Measurements from ENCODE around the gene ITGB7.

ITGB7 gene

GRCh38 chr12:53207042-53207441 lies at the start of gene ITGB7:
ITGB7 (minus strand) TSS chr12:53207251; CDS start chr12:53200443, 6,808 bp downstream.
- in situ Hi-C loops (cut with MboI; ENCODE audit: low sequenced_read_pairs), result no loop called here

GRCh38 chr12:53255996-53256395 lies 48.9 kb upstream of the ITGB7 start:
- in situ Hi-C loops (cut with MboI; ENCODE audit: low sequenced_read_pairs), result no loop called here

GRCh38 chr12:53254816-53255545 lies 47.9 kb upstream of the ITGB7 start:
- in situ Hi-C loops (cut with MboI; ENCODE audit: low sequenced_read_pairs), result no loop called here

- in situ Hi-C loops (cut with MboI; ENCODE audit: low sequenced_read_pairs), result no loop called here
These were observed 46.2 kb upstream of the ITGB7 start for GRCh38 chr12:53253298-53253697.

- in situ Hi-C loops (cut with MboI; ENCODE audit: low sequenced_read_pairs), result no loop called here
These were observed 45.4 kb upstream of the ITGB7 start for GRCh38 chr12:53252349-53252916.

GRCh38 chr12:53251477-53252348 lies 44.7 kb upstream of the ITGB7 start:
- in situ Hi-C loops (cut with MboI; ENCODE audit: low sequenced_read_pairs), result no loop called here

- in situ Hi-C loops (cut with MboI; ENCODE audit: low sequenced_read_pairs), result no loop called here
These were observed 38.2 kb upstream of the ITGB7 start for GRCh38 chr12:53245286-53245685.

- in situ Hi-C loops (cut with MboI; ENCODE audit: low sequenced_read_pairs), result no loop called here
These were observed 37.3 kb upstream of the ITGB7 start for GRCh38 chr12:53244337-53244736.

- in situ Hi-C loops (cut with MboI; ENCODE audit: low sequenced_read_pairs), result no loop called here
These were observed 34.8 kb upstream of the ITGB7 start for GRCh38 chr12:53241623-53242412.

- in situ Hi-C loops (cut with MboI; ENCODE audit: low sequenced_read_pairs), result no loop called here
These were observed 32.7 kb upstream of the ITGB7 start for GRCh38 chr12:53239643-53240258.

- in situ Hi-C loops (cut with MboI; ENCODE audit: low sequenced_read_pairs), result no loop called here
These were observed 29.5 kb upstream of the ITGB7 start for GRCh38 chr12:53236443-53237111.

- in situ Hi-C loops (cut with MboI; ENCODE audit: low sequenced_read_pairs), result no loop called here
These were observed 28.8 kb upstream of the ITGB7 start for GRCh38 chr12:53235742-53236442.

- in situ Hi-C loops (cut with MboI; ENCODE audit: low sequenced_read_pairs), result no loop called here
These were observed 28.1 kb upstream of the ITGB7 start for GRCh38 chr12:53235164-53235563.

GRCh38 chr12:53234271-53234914 lies 27.3 kb upstream of the ITGB7 start:
- in situ Hi-C loops (cut with MboI; ENCODE audit: low sequenced_read_pairs), result no loop called here

- in situ Hi-C loops (cut with MboI; ENCODE audit: low sequenced_read_pairs), result no loop called here
These were observed 26.6 kb upstream of the ITGB7 start for GRCh38 chr12:53233671-53234121.

GRCh38 chr12:53232646-53233461 lies 25.8 kb upstream of the ITGB7 start:
- in situ Hi-C loops (cut with MboI; ENCODE audit: low sequenced_read_pairs), result no loop called here

GRCh38 chr12:53231921-53232645 lies 25.0 kb upstream of the ITGB7 start, which contains the start of gene RARG:
RARG (minus strand) TSS chr12:53232209; CDS start chr12:53227545, 4,664 bp downstream.
- in situ Hi-C loops (cut with MboI; ENCODE audit: low sequenced_read_pairs), result no loop called here

Data from HL-60/S4 (cell line).